ENCODE results near the gene HDHD5. TPM values are rescaled to one million over a fixed set of nuclear protein-coding genes. Genes with fewer than 3 reads are reported as not detected.

Gene HDHD5
- total RNA-seq, 1 experiment from 2014 or later, result 127 TPM

GRCh38 chr22:17097701-17098100 lies 61.4 kb downstream of the HDHD5 start:
- DNase-seq, result peak; percentile 18
- Histone ChIP-seq H3K4me3 (ENCODE audit: insufficient read depth, low read depth, low read length) (no peak overlapping the region), H3K27me3 (ENCODE audit: control insufficient read depth, insufficient read depth, low read length) (no peaks in the 10 kb centered on the region), H3K36me3 (replicated peaks; ENCODE audit: control insufficient read depth, insufficient read depth, low read length) (peaks cover 1% of the 10 kb centered on the region)

DNA sequence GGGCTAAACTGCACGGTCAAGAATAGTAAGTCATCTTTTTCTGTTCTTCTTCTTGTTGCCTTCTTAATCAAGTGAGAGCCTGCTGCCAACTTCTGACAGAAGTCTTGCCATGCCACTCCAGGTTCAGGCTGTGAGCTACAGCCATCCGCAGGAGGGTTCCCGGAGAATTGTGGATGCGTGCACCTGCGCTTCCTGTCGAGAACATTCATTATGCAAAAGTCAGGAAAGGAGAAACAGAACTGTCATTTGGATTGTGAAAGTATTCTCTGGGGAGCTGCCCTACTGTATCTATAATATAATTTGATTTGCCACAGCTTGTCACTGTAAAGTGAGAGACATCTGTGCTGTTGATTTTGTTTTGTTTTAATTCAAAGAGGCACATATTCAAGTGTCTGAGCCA lies 62.0 kb downstream of the HDHD5 start:
- Histone ChIP-seq H3K36me3 (replicated peaks; ENCODE audit: control insufficient read depth, insufficient read depth, low read length) (peaks cover 1% of the 10 kb centered on the region; the same call in 1 of the 2 replicates), H3K4me3 (ENCODE audit: insufficient read depth, low read depth, low read length) (no peak overlapping the region), H3K27me3 (ENCODE audit: control insufficient read depth, insufficient read depth, low read length) (no peaks in the 10 kb centered on the region)
- peak; percentile 14 for DNase-seq

DNA sequence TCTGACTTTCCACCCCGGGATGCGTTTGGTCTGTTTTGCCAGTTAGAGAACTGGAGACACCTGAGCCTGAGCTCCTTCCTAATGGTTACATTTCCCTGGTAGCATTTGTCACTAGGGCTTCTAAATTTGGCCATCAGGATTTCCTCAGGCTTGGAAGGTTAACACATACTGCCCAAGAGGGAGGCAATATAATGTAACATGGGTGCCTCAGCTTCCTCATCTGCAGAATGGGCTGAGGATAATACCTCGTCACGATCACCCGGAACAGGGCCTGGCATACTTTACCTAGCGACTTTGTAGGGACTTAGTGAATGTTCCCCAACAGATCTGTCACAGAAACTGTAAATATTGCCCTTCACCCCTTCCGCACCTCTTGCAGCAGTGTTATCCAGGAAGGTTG lies 63.0 kb downstream of the HDHD5 start:
- Histone ChIP-seq H3K27me3 (ENCODE audit: control insufficient read depth, insufficient read depth, low read length) (no peaks in the 10 kb centered on the region), H3K36me3 (replicated peaks; ENCODE audit: control insufficient read depth, insufficient read depth, low read length) (no peaks in the 10 kb centered on the region; the same call in 1 of the 2 replicates), H3K4me3 (ENCODE audit: insufficient read depth, low read depth, low read length) (no peak overlapping the region)
- DNase-seq, result peak; percentile 9

DNA sequence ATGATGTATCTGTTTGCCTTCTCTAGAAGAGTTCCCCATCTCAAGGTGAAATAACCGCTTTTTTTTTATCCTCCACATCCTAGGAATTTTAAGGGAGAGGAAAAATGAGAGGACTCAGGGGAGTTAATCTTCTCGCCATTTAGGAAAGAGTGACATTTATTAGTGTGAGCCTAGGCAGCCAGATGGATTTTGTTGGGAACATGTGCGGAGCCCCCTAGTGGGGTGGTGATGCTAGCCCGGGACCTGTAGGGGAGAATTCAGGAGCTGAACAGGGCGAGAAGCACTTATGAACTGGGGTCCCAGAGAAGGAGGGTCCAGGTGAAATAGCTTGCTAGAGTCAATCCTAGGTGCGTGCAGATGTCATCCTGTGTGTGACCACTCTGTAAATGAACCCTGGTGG lies 63.5 kb downstream of the HDHD5 start:
- DNase-seq, result peak; percentile 86
- no peak overlapping the region for H3K4me3 ChIP-seq (ENCODE audit: insufficient read depth, low read depth, low read length)
- H3K27me3 ChIP-seq (ENCODE audit: control insufficient read depth, insufficient read depth, low read length), result no peaks in the 10 kb centered on the region
- H3K36me3 ChIP-seq (replicated peaks; ENCODE audit: control insufficient read depth, insufficient read depth, low read length), result no peaks in the 10 kb centered on the region; the same call in 1 of the 2 replicates

GRCh38 chr22:17093081-17093480 lies 66.0 kb downstream of the HDHD5 start:
- DNase-seq, result no peak
- Histone ChIP-seq H3K27me3 (ENCODE audit: control insufficient read depth, insufficient read depth, low read length) (no peaks in the 10 kb centered on the region), H3K36me3 (replicated peaks; ENCODE audit: control insufficient read depth, insufficient read depth, low read length) (no peaks in the 10 kb centered on the region), H3K4me3 (ENCODE audit: insufficient read depth, low read depth, low read length) (no peak overlapping the region)

DNA sequence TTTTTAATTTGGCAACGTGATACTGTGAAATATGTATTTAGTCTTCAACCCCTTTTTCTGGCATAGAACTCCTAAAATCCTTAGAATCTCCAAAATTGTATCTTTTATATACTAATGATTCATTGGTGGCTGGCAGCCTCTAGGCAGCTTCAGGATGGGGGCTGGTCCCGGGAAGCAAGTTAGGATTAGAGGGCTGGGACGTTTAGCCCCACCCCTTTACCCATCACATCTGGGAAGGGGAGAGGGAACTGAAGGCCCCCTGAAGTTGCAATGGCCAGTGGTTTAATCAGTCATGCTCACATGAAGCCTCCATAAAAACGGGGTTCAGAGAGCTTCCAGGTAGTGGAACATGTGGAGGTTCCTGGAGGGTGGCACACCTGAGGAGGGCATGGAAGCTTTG lies 67.2 kb downstream of the HDHD5 start:
- no peaks in the 10 kb centered on the region for H3K36me3 ChIP-seq (replicated peaks; ENCODE audit: control insufficient read depth, insufficient read depth, low read length)
- no peak for DNase-seq
- H3K4me3 ChIP-seq (ENCODE audit: insufficient read depth, low read depth, low read length), result no peak overlapping the region
- peaks cover under 1% of the 10 kb centered on the region for H3K27me3 ChIP-seq (ENCODE audit: control insufficient read depth, insufficient read depth, low read length)

- no peak overlapping the region for H3K4me3 ChIP-seq (ENCODE audit: insufficient read depth, low read depth, low read length)
- DNase-seq, result no peak
- no peaks in the 10 kb centered on the region for H3K36me3 ChIP-seq (replicated peaks; ENCODE audit: control insufficient read depth, insufficient read depth, low read length)
- peaks cover 13% of the 10 kb centered on the region for H3K27me3 ChIP-seq (ENCODE audit: control insufficient read depth, insufficient read depth, low read length)
Observed at GRCh38 chr22:17090550-17090949, 68.5 kb downstream of the HDHD5 start.

Other genes starting within 250 kb of the HDHD5 start
- gene GAB4, start 151.1 kb downstream of the HDHD5 start, total RNA-seq (2014; rRNA removed; shearing (Covaris generic)), result 0.18 and 0.21 TPM in 2 replicates
- gene IL17RA, start 74.3 kb downstream of the HDHD5 start, total RNA-seq (2014; rRNA removed; shearing (Covaris generic)), result 3.6 and 4.3 TPM in 2 replicates
- 2.2 and 2.3 TPM in 2 replicates for gene TMEM121B, start 37.9 kb downstream of the HDHD5 start, total RNA-seq (2014; rRNA removed; shearing (Covaris generic))
- 29.1 and 36.0 TPM in 2 replicates for gene ADA2, start 60.2 kb upstream of the HDHD5 start, total RNA-seq (2014; rRNA removed; shearing (Covaris generic))
- 50.0 and 66.3 TPM in 2 replicates for gene CECR2, start 210.2 kb upstream of the HDHD5 start, total RNA-seq (2014; rRNA removed; shearing (Covaris generic))